Cardiac muscle cell (in vitro differentiated cells and primary cell): ENCODE results near the gene RELL1. TPM values are rescaled to one million over a fixed set of nuclear protein-coding genes. Genes with fewer than 3 reads are reported as not detected.
"Not testable (repeated sequence)": the region's sequence is repeated elsewhere in the genome, so short reads cannot be mapped to it uniquely, and the experiment has no call there.

Experiments
- DNase-seq, 2 donors: peaks; one replicate each; pipeline versions ENCODE4 v3.0.0 to v3.0.0-alpha.2; 2010 to 2017; ENCODE audit warnings: low read depth in 1 of 2, low spot score in 1 of 2
- H3K27ac ChIP-seq: fragments of 200-600 bp; sonication (generic); 2 replicates; pipeline ENCODE4 v1.5.1; 2016
- H3K27me3 ChIP-seq: fragments of 200-600 bp; sonication (generic); 2 replicates; pipeline ENCODE4 v1.6.0; 2016; ENCODE audit warnings: control low read depth
- H3K36me3 ChIP-seq: fragments of 200-600 bp; sonication (generic); 2 replicates; pipeline ENCODE4 v1.5.1; 2016; ENCODE audit warnings: control low read depth
- H3K4me1 ChIP-seq: fragments of 200-600 bp; sonication (generic); 2 replicates; pipeline ENCODE4 v1.8.1; 2017; ENCODE audit warnings: low read depth, mild to moderate bottlenecking, mixed run types
- H3K4me3 ChIP-seq: fragments of 200-600 bp; sonication (generic); 2 replicates; pipeline ENCODE4 v1.5.1; 2016; ENCODE audit warnings: mild to moderate bottlenecking
- H3K9me3 ChIP-seq: fragments of 200-600 bp; sonication (generic); 2 replicates; pipeline ENCODE4 v1.5.1; 2017; ENCODE audit warnings: low read depth, mild to moderate bottlenecking, control low read depth
- CTCF ChIP-seq: IDR thresholded peaks from 2 replicates; pipeline ENCODE4 v1.5.1; 2012; ENCODE audit warnings: low read depth, mild to moderate bottlenecking, low read length
- polyA plus RNA-seq: library from polyadenylated mRNA; unstranded; fragments of >200 nt; fragmentation: Nextera tagmentation; extraction: Ambion mirVana; gene quantifications from 2 replicates; pipeline ENCODE4 v1.2.1, GENCODE V29; 2016
- total RNA-seq: library from RNA; depleted of rRNA; stranded (reverse); fragments of >200 nt; gene quantifications from 2 replicates; pipeline ENCODE4 v1.2.3, GENCODE V29; 2016

Gene RELL1
- total and polyA plus RNA-seq, 2 experiments from 2014 or later = 4.4 to 22.2 TPM

GRCh38 chr4:37671072-37671471 is 15.1 kb downstream of the RELL1 start:
- no peak for DNase-seq
- Histone ChIP-seq H3K4me1 (peaks cover 17% of the 10 kb centered on the region), H3K27ac (no peak overlapping the region), H3K4me3 (no peak overlapping the region), H3K9me3 (no peaks in the 10 kb centered on the region), H3K27me3 (no peaks in the 10 kb centered on the region), H3K36me3 (no peaks in the 10 kb centered on the region)
- TF ChIP-seq CTCF = no peak

- Histone ChIP-seq H3K9me3 (no peaks in the 10 kb centered on the region), H3K27me3 (no peaks in the 10 kb centered on the region), H3K27ac (no peak overlapping the region), H3K36me3 (no peaks in the 10 kb centered on the region), H3K4me1 (peaks cover 24% of the 10 kb centered on the region), H3K4me3 (no peak overlapping the region)
- TF ChIP-seq CTCF = no peak
- DNase-seq = no peak
Observed at GRCh38 chr4:37670249-37670648, 15.9 kb downstream of the RELL1 start.

DNA sequence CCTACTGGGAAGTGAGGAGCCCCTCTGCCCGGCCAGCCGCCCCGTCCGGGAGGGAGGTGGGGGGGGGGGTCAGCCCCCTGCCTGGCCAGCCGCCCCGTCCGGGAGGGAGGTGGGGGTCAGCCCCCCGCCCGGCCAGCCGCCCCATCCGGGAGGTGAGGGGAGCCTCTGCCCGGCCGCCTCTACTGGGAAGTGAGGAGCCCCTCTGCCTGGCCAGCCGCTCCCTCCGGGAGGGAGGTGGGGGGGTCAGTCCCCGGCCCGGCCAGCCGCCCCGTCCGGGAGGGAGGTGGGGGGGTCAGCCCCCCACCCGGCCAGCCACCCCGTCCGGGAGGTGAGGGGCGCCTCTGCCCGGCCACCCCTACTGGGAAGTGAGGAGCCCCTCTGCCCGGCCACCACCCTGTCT is 17.1 kb downstream of the RELL1 start:
- H3K4me1 ChIP-seq = peaks cover 29% of the 10 kb centered on the region
- not testable (repeated sequence) for H3K27ac ChIP-seq, H3K4me3 ChIP-seq, H3K27me3 ChIP-seq, H3K9me3 ChIP-seq, H3K36me3 ChIP-seq, DNase-seq

- no peak for DNase-seq
- Histone ChIP-seq H3K36me3 (no peaks in the 10 kb centered on the region), H3K4me1 (peaks cover 36% of the 10 kb centered on the region), H3K27ac (no peak overlapping the region), H3K27me3 (no peaks in the 10 kb centered on the region), H3K9me3 (no peaks in the 10 kb centered on the region), H3K4me3 (no peak overlapping the region)
- no peak for TF ChIP-seq CTCF
Observed at GRCh38 chr4:37667197-37668100, 18.7 kb downstream of the RELL1 start.

DNA sequence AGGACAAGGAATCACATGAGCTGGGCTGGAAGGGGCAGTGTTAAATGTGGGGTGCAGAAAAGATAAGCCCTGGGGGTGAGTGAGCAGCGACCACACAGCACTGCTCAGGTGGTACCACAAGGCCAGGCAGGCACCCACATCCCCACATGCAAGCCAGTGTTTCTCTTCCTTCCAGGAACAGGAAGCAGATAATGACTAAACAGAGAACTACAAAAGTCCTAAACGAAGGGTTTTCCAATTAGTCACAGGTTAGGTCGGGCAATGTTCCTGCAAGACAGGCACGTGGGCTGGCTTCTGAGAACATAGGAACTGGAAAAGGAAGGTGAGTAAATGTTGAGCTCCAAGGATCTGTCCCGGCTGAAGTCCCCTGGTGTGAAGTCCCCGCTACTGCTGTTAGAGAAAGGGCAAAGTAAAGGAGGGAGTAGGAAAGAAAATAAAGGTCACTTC is 19.5 kb downstream of the RELL1 start:
- TF ChIP-seq CTCF = no peak
- Histone ChIP-seq H3K27me3 (no peaks in the 10 kb centered on the region), H3K27ac (no peak overlapping the region), H3K4me3 (no peak overlapping the region), H3K4me1 (peaks cover 44% of the 10 kb centered on the region), H3K36me3 (no peaks in the 10 kb centered on the region), H3K9me3 (no peaks in the 10 kb centered on the region)
- peak in 1 of 2 donors; percentile 83 for DNase-seq
